NCI-H345 (cell line): Measurements from ENCODE around the gene TMEM183A.
A peak's percentile ranks its signal among the peaks of the same experiment; 100 is the strongest.
"Not testable (repeated sequence)": the region's sequence is repeated elsewhere in the genome, so short reads cannot be mapped to it uniquely, and the experiment has no call there.

ENCODE experiments used
- DNase-seq: peaks from one replicate; lab custom pipeline; 2025; lab: John Stamatoyannopoulos, UW

The TMEM183A gene

DNA sequence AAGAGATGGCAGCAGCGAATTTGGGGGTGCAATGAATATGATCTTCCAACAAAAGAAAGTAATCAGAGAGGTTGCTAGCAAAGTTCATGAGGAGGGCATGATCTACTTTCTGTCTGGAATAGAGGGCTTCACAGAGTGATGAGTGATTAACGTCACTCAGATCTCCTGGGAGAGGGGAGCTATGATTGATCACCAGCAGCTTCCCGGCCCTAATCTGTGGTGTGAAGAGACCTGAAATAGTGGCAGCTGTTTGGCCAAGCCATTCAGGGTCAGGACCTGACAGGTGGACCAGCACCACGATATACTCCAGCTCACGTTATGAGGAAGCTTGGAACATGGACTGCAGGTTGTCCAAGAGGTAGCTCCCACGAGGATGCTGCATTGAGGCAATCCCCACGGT, 19.9 kb upstream of the TMEM183A start:
- no peak for DNase-seq

DNA sequence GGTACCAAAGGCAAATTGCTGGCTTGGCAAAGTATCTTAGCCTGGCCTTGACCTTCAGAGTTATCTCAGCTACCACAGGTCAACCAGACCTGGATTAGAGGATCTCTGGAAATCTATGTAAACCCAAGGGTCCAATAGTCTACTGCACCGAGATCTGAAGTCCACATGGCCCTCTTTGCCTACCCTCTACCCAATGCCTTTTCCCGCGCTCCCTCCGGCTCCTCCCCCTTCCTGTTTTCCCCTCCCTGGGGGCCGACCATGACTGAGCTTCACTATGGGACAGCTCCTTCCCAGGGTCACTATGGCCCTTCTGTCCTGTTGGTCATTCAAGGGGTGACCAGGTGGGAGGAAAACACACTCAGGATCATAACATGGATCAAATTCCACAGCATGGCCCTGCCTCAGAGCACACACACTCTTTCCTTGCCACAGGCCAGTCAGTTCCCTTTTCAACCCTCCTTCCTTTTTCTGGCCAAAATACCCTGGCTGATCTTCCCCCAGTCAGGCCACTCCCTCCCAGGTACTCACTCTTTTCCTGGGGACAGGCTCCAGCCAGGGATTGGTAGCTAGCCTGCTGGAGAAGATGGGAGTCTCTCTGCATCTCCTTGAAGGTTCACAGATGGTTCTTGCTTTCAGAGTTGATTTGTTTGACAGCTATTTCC, 19.1 kb upstream of the TMEM183A start:
- DNase-seq = no peak

DNA sequence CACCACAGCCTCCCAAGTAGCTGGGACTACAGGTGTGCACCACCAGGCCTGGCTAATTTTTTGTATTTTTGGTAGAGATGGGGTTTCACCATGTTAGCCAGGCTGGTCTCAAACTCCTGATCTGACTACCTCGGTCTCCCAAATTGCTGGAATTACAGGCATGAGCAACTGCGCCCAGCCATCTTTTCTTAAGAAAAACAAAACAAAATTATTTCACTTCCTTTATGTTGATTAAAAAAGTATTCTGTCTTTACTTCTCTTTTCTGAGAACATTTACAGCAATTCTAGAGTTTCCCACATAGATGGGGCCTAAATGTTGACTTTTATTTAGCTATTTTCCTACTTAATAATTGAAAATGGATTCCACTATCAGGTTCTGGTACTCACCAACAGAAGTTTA, 17.3 kb upstream of the TMEM183A start:
- DNase-seq = no peak

DNA sequence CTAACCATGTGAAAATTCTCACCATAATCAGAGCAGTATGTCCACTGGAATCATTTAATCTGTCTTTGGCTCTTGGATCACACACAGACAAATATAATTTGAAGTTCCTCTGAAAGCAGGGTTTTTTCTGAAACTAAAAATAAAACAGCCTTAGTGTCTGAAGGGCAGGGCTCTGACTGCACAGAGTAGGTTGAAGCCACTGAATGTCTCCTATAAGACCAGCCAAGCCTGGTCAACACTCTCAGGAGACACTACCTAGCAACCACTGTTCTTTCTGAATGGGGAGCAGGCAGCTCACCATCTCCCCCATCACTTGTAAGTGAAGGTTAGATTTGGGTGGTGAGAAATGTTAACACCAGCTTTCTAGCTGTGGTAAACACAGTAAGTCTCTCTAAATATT, 16.1 kb upstream of the TMEM183A start:
- DNase-seq = no peak

DNA sequence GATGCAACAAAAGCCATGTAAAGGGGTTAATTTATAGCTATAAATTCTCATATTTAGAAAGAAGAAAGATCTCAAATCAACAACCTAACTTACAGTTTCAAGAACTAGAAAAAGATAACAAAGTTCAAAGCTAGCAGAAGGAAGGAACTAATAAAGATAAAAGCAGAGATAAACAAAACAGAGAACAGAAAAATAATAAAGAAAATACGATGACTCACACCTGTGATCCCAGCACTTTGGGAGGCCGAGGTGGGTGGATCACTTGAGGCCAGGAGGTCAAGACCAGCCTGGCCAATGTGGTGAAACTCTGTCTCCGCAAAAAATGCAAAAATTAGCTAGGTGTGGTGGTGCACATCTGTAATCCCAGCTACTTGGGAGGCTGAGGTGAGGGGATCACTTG, 12.4 kb upstream of the TMEM183A start:
- DNase-seq = no peak

DNA sequence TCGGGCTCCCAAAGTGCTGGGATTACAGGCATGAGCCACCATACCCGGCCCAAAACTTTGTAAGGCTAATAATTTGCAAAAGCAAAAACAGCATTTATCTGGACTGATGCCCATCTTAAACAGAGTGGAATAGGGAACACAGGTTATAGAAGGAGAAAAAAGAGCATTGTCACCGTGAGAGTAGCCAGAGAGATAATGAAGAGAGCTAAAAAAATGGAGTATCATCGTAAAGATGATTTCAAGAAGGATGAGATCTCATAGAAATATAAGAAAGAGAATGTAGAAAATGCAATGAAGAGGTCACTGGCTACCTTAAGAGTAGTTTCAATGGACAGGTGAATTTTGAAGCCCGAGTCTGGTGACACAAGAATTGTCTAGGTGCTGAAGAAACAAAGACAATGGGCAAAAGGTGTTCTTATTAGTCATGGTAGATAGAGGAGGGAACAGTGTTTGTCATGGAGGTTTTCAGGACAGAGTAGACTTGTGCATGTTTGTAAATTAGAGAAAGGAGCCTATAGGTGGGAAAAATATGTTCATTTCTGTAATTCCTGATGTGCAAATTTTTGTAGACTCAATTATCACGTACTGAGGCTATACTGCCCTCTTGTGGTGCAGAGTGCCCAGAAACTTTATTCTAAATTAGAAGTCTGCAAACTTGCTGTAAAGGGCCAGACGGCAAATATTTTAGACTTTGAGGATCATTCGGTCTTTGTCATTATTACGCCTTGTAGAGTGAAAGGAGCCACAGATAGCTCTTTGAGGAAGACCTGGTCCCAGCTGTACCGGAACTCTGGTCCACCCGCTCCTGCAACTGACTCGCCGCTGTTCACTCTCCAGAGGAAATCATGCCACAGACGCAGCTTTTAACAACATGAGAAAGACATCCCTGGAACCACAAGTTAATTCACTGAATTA, 8.1 kb upstream of the TMEM183A start:
- DNase-seq = peak; percentile 52

DNA sequence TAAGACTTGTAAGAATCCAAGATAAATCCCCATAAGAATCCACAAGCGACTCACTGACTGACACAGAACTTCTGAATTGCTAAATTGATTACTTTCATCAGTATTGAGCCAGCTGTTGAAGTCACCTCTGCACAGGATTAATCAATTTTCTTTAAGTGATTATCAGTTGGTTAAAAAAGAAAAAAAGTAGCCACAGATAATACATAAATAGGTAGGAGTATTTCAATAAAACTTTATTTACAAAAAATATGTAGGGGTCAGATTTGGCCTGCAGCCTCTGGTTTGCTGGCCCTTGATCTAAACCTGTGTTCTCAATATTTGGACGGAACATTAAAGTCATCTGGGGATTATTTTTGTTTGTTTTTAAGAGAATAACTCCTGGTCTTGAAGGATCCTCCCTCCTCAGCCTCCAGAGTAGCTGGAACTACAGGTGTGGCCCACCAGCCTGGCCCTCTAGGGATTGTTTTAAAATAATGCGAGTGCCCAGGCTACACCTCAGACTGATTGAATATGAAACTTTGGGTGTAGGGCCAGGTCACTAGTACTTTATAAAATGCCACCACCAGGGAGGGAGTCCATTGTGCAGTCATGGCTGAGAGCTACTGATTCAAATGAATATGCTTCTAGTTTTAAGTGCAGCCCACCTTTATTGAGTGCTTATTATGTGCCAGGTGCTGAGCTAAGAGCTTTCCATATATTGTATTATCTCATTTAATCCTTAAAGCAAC, 6.8 kb upstream of the TMEM183A start:
- no peak for DNase-seq

DNA sequence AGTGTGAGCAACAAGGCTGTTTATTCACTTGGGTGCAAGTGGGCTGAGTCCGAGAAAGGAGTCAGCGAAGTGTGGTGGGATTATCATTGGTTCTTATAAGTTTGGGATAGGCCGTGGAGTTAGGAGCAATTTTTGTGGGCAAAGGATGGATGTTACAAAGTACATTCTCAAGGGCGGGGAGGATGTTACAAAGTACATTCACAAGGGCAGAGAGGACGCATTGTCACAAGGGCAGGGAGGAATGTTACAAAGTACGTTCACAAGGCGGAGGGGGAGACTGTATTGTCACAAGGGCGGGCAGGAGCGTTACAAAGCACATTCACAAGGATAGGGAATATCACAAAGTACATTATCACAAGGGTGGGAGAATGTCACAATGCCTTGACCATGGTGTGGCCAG, 5.2 kb upstream of the TMEM183A start:
- DNase-seq = no peak

DNA sequence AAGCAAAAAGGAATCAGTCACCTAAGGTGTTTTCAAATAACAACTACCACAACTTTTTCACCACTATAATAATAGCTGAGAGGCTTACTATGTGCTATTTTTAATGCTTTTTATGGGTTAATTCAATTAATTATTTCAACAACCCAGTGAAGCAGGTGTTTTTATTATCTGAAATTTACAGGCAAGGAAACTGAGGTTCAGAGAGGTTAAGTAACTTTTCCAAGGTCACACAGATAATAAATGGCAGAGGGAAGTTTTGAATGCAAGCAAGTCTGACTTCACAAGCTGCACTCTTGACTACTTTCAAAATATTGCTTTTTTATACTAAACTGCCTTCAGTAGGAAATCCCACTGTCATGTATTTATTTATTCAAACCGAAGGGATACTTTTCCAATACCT, 4.2 kb upstream of the TMEM183A start:
- no peak for DNase-seq

DNA sequence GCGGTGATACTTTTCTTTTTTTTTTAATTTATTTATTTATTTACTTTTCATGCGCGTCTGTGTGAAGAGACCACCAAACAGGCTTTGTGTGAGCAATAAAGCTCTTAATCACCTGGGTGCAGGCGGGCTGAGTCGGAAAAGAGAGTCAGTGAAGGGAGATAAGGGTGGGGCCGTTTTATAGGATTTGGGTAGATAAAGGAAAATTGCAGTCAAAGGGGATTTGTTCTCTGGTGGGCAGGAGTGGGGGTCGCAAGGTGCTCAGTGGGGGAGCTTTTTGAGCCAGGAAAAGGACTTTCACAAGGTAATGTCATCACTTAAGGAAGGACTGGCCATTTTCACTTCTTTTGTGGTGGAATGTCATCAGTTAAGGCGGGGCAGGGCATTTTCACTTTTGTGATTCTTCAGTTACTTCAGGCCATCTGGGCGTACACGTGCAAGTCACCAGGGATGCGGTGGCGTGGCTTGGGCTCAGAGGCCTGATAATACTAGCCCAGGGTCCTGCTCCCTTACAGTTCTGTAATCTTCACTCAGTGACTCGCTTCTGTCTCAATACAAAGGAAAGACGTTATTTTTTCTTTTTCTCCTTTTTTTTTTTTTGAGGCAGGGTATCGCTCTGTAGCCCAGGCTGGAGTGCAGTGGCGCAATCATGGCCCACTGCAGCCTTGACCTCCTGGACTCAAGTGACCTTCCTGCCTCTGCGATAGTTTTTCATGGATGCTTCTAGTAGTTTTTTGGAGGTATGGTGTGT, 1.6 kb upstream of the TMEM183A start:
- not testable (repeated sequence) for DNase-seq

DNA sequence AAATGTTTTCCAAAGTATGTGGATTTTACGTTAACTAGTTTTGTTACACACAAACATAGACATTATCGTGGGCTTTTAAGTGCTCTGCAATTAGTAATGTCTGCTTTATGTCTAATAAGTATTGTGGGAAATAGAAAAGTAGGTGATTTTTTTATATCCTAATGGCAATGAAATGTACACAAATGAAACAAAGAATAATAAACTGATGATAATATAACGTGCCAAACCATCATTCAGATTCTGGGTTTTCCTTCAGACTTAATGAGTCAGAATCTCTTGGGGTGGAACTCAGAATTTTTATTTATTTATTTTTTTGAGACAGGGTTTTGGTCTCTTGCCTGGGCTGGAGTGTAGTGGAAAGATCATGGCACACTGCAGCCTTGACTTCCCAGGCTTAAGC, 2.0 kb downstream of the TMEM183A start:
- no peak for DNase-seq

DNA sequence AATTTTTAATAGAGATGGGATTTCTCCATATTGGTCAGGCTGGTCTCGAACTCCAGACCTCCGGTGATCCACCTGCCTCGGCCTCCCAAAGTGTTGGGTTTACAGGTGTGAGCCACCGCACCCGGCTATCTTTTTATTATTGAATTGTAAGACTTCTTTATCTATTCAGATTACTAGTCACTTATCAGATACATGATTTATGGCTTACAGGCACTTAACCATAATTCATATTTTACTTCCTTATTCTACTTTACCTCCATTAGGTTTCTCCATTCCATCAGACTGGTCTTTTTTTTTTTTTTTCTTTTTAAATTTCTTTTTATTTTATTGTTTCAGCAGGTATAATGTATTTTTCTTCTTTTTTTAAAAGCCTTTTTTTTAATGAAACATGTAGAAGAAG, 4.4 kb downstream of the TMEM183A start:
- no peak for DNase-seq

DNA sequence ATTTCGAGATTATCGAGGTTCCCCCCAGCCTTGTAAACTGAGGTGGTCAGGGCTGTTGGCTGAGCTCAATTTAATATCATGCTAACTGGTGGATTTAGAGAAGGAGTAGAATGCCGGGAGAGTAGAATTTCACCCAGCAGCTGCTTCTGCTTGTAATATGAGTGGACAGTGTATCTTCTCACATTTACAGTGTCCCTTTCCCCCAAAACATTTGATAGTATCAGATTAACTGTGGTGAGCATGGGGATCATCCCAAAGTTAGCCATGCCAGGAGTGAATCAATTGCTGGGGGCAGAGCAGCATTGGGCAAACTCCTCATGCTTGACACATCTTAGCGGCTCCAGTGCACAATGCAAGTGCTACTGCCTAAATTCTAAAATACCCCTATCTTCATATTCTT, 9.9 kb downstream of the TMEM183A start:
- DNase-seq = no peak

DNA sequence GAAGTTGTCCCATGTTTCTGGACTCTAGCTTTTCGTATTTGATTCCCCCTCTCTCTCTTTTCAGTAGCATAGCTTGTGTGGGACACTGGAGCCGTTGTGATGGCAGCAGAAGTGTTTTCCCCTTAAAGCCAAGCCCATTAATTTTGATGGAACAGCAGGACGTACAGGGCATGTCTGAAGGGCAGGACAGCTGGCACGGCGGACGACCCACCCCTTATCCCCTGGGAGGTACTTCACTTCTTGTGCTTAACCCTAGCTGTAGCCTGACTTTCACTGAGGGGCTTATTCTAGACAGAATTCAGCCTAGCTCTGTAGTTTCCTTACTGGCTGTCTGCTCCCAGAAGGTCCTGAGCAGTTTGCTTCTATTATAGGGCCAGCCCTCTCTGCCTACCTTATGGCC, 10.5 kb downstream of the TMEM183A start:
- DNase-seq = no peak

DNA sequence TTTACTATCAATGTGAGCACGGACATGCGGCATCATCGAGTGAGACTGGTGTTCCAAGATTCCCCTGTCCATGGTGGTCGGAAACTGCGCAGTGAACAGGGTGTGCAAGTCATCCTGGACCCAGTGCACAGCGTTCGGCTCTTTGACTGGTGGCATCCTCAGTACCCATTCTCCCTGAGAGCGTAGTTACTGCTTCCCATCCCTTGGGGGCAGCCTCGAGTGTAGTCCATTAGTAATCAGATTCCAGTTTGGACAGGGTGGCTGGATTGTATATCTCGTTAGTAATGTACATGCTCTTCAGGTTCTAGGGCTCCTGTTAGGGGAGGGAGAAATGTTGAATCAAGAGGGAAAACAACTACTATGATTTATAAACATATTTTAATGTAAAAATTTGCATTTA, 15.7 kb downstream of the TMEM183A start:
- DNase-seq = not testable (repeated sequence)

DNA sequence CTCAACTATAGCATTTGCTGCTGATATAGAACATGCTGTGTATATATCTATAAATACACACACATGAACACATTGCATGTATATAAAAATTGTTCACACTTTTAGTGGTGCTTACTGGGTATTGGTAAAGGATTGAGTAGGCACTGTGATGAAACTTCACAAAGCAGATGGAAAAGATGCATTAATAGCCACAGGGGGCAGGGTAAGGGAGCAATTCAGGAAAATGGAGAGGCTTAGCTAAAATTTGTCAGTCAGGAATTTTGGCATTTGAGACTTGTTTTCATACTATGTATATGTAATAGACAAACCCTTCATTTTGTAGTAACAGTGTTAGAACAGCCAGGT, 18.5 kb downstream of the TMEM183A start:
- DNase-seq = no peak

DNA sequence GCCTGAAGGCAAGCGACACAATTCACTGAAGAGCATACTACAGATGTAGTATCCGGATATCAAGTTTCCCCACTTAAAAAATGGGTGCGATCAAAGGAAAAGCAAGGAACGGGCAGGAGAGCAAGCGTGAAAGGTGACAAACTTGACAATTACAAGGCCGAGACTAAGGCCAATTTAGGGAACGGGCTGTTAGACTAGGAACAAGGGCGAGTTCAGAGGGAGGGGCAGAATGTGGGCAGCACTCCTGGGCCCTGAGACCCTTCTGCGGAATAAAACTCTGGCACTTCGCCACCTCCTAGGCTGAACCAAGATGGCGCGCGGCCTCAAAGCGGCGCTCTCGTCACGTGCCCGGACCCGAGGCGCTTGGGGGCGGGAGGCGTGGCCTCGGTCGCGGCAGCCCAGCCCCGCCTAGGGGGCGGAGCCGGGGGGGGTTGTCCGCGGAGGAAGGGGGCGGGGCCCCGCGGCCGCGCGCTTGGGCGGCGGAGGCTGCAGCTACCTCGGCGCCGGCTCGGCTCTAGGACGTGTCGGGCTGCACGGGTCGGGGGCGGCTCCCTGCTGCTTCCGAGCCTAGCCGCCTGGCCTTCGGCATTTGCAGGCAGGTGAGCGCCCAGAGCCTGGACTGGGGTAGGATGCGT, 19.0 kb downstream of the TMEM183A start, which contains the start of gene PPFIA4:
Gene PPFIA4 (plus strand): TSS at position 461 of the 635 bp plus-strand sequence. CDS start 12,518 bp downstream, outside the sequence.
- DNase-seq = peak; percentile 94

DNA sequence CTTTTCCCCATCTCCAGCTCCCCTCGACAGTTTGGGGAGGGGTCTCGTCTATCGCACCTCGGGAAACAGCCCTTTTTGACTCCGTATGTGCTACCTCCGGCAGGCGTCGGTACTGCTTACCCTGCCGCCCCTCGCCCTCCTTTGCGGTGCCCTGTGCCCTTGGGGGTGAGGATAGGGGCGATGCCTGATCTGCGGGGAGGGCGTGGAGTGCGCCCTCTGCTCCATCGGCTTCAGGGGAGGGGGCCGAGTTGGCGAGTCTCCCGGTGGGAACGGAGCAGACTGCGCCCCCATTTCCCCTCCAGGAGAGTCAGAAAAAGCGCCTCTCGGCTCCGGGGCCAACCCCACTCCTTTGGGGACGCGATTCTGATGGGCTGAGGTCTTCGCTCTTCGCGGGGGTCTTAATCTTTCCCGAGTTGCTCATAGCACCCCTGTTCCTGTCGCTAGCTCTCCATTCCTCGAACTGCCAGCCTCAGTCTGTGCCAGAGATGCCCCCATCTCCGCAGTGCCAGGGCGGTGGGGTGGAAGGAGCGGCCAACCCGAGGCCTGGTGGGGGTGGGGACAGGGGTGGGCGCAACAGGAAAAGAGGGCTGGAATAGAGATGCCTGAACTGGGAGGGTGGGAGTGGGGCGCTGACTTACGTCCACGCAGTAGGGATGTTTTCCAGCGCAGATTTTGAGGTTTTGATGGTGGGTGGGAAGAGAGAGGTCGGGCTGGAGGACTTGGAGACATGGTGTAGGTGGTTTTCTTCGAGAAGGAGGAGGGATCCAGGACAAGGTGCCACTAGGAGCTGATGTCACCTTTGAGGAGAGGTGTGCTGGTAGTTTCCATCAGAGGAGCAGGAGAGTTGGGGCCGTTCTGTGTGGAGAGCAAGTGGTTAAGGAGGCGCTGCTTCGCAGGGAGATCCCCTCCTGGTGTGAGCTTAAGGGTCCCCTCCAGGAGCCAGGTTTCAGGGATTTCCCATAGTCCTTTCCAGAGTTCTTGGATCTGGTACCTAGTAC, 19.8 kb downstream of the TMEM183A start:
- no peak for DNase-seq

DNA sequence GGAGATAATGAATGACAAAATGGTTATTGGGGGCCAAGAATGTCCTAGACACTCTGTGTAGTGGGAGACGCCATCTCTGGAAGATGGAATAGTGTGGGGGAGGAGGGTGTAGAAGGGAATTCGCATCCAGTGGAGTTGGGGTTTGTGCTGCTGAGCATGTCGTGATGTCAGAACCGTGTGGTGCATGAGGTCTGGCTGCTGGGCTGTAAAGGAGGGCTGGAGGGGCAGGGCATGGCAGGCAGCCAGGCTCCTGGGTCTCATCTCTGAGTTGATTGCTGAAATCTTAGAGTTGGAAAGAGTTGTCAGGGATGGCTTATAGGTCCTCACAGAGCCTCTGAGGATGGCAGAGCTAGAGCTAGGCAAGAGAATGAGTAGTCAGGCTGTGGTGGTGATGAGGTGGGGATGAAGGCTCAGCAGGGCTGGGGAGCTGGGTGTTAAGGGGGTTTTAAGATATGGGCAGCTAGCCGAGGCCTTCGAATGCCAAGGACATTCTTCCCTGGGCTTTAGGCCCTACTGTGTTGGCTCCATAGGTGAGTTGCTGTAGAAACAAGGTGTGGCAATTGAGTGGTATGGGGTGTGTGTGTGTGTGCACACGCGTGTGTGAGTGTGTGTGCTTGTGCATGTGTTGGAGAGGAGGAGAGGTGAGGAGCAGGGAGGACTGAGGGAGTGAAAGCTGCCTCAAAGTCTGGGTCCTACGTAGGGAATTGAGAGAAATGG, 21.1 kb downstream of the TMEM183A start:
- DNase-seq = no peak
